Left kidney (tissue), 2 donors: ENCODE results near the gene CNOT4. TPM values are rescaled to one million over a fixed set of nuclear protein-coding genes. Genes with fewer than 3 reads are reported as not detected.
"Not testable (repeated sequence)": the region's sequence is repeated elsewhere in the genome, so short reads cannot be mapped to it uniquely, and the experiment has no call there.

Experiments used
- DNase-seq: peaks from one replicate; pipeline ENCODE4 v3.0.0-alpha.2; 2013
- polyA plus RNA-seq: library from polyadenylated mRNA; unstranded; fragments of 120-200 nt; gene quantifications from one replicate; pipeline ENCODE4 v1.2.1, GENCODE V29; 2013; ENCODE audit not compliant: insufficient read length

Gene CNOT4
- polyA plus RNA-seq, 1 donor, result 38.2 TPM

GRCh38 chr7:135322571-135323340 lies 187.1 kb downstream of the CNOT4 start:
- no peak for DNase-seq

DNA sequence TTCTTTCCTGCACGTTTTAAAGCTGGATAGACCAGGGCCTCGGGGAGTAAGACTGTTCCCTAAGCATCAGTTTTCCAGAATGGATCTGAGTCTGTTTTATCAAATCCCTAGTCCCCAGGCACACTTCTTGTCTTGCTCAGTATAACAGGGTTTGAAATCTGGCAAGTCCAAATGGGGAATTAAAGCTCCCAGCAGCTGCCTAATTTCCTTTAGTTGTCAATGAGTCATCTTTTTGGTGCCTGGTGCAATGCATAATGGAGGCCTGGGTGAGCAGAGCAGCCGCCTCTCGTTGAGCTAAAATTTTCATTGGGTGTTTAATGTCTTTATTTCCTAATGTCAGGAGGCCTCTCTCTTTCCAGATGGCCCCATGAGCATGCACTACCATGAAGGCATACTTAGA lies 188.3 kb downstream of the CNOT4 start:
- DNase-seq, result no peak

- DNase-seq, result not testable (repeated sequence)
Observed at GRCh38 chr7:135320953-135321352, 188.9 kb downstream of the CNOT4 start.

- no peak for DNase-seq
Observed at GRCh38 chr7:135320268-135320667, 189.6 kb downstream of the CNOT4 start.

DNA sequence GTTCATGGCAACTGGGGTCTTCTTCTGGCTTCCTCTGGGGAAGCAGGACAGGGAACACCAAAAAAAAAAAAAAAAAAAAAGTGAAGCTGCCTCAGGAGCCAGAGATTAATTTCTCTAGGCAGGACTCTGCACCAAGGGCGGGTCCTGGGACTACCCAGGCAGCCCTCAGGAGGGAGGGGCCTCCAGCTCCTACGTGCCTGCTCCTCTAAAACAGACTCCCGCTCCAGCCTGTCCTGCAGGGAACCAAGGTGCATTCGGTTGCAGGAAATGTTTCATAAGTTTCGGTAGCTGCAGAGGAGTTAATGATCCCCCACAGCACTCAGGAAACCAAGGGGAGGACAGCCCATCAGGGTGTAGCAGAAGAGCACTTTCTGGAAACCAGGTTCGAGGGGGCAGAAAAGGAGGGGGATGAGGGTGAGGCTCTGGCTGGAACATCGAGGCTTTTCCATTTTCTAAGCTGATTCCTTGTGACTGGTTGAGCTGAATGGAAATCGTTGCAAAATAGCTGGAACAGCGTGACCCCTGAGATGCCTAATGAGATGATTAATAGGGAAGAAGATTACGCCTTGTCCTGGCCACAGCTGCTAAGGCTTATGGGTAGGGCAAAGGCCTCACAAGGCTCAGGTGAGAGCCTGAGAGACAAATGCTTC lies 192.1 kb downstream of the CNOT4 start:
- no peak for DNase-seq

DNA sequence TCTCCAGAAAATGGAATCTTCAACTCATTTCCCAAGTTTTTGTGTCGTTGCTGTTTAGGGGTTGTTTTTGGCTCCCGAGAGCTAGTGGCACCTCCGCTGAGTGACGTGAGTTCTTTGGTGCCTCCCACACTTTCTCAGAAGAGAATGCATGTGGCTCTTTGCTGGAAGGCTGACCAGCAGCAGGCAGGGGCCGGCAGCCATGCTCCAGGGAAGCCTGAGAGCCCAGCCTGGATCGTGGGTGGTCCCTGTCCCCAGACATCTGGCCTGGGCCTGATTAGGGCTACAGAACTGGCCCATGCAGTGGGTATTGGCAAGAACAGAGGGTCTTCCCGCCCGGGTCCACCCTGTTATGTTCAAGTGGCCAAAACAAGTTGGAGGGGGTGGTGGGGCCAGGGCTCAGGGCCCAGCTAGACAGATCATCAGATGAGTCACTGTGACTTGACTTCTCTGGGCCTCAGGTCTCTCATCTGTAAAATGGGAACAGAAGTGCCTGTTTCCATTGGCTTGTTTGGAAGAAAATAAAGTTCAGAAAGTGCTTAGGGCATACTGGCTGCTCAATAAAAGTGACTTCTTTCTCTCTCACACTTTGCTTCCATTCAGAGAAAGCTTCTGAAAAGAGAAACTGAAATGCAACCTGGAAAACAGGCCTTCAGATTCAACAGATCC lies 193.1 kb downstream of the CNOT4 start:
- no peak for DNase-seq

- no peak for DNase-seq
Observed at GRCh38 chr7:135313971-135314370, 195.9 kb downstream of the CNOT4 start.

Other genes with a start within 250 kb of the CNOT4 start
- 86.4 TPM for gene NUP205, start 47.8 kb upstream of the CNOT4 start, polyA plus RNA-seq
- gene STMP1, start 152.4 kb upstream of the CNOT4 start, polyA plus RNA-seq, result 76.5 TPM
- gene SLC13A4, start 218.1 kb upstream of the CNOT4 start, polyA plus RNA-seq, result 6.2 TPM
- gene FAM180A, start 238.7 kb upstream of the CNOT4 start, polyA plus RNA-seq, result not detected